ENCODE data around the gene COPRS.
"Not testable (repeated sequence)": the region's sequence is repeated elsewhere in the genome, so short reads cannot be mapped to it uniquely, and the experiment has no call there.

GRCh38 chr17:31809876-31810275 lies 49.2 kb downstream of the COPRS start:
- not testable (repeated sequence) for TF ChIP-seq POLR2AphosphoS5, POLR2A, CTCF, EP300 (IDR thresholded peaks at IDR 0.05)
